Mucosa of gallbladder (tissue), 1 donor: ENCODE data around the gene RAB6C. TPM values are rescaled to one million over a fixed set of nuclear protein-coding genes. Genes with fewer than 3 reads are reported as not detected.
"Not testable (repeated sequence)": the region's sequence is repeated elsewhere in the genome, so short reads cannot be mapped to it uniquely, and the experiment has no call there.

Experiments
- DNase-seq: peaks from one replicate; pipeline ENCODE4 v3.0.0-alpha.2; 2020; ENCODE audit warnings: low spot score
- total RNA-seq: library from RNA; stranded (reverse); gene quantifications from one replicate; pipeline ENCODE4 v1.2.1, GENCODE V29; 2021
- donor health status: DM: no; HTN: no; CAD: no.

The RAB6C gene
- total RNA-seq = 0.23 TPM

DNA sequence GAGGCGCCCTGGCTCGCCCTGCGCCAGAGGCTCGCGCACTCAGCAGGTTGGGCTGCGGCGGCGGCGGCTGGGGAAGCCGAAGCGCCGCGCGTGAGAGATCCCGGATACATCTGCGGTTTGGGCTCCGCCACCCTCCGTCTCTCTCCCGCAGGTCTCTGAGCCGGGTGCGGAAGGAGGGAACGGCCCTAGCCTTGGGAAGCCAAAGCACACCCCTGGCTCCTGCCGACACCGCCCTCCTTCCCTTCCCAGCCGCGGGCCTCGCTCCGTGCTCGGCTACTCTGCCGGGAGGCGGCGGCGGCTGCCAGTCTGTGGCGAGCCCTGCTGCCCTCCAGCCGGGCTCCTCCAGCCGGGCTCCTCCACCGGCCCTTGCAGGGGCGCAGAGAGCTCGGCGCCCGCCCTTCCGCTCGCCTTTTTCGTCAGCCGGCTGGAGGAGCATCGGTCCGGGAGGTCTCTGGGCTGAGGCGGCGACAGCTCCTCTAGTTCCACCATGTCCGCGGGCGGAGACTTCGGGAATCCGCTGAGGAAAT is at the start of gene RAB6C:
Gene RAB6C, plus strand, starts transcription at position 38 of the 527 bp plus-strand sequence. Its CDS starts 450 bp downstream, at position 488.
- peak; percentile 10 for DNase-seq

GRCh38 chr2:129930451-129930850 is 49.0 kb upstream of the RAB6C start:
- no peak for DNase-seq

GRCh38 chr2:129933387-129933786 is 46.1 kb upstream of the RAB6C start:
- not testable (repeated sequence) for DNase-seq

GRCh38 chr2:129934044-129934822 is 45.2 kb upstream of the RAB6C start:
- no peak for DNase-seq

GRCh38 chr2:129935118-129935517 is 44.3 kb upstream of the RAB6C start:
- DNase-seq = no peak

DNA sequence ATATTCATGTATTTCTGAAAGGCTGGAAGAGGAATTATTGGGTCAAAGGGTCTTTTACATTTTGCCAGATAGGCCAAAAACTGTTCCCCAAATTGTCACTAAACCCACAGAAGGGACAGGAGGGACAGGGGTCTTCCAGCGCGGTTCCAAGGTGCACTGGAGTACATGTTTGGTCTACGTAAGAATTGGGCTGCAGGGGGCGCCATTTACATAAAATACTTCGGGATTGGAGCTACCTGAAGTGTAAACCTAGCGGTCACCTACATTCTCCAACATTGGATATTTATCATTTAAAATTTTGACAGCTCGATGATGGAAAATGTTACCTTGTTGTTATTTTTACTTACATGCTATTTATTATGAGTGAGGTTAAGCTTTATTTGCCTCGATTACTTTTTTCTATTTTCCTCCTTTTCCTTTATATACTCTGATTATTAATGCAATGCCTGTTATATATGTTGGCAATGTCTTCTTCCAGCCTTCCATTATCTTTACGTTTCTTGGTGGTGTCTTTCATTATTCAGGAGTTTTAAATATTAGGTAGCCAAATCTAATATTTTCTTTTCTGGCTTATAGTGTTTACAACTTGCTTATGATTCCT is 43.0 kb upstream of the RAB6C start:
- DNase-seq = no peak

GRCh38 chr2:129938850-129939471 is 40.5 kb upstream of the RAB6C start:
- not testable (repeated sequence) for DNase-seq

DNA sequence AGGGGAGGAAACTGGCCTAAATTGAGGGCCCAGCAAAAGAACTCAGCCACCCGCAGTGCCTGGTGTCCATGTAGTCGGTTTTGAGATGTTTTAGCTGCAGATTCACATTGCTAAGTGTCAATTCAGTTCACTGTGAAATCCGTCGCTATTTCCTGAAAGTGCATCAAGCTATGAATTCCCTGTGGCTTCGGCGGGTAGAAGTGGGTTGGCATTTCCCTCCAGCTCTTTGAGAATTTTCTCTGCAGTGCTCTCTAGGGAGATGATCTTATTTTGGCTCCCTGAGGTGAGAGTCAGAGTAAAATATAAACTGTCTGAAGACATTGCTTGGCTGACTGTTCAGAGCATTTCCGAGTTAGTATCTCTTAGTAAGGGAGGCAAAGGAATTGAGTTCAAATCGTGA is 36.0 kb upstream of the RAB6C start:
- DNase-seq = not testable (repeated sequence)

DNA sequence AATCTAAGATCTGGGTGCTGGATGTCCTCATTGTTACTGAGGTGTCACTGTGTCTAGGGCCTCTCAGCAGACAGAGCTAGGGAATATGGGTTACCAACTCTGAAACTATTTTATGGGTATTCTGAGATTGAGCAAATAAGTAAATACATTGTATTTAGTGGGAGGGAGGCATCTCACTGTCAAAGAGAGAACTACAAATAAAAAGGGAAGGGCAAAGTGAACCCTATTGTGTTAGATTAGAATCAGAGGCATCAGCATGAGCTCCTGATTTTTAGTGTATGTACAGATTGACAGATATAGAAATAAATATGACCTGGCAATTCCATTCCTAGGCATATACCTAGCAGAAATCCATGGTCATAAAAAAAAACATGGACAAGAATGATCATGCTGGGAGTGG is 33.9 kb upstream of the RAB6C start:
- DNase-seq = no peak

- DNase-seq = not testable (repeated sequence)
Observed at GRCh38 chr2:129947712-129948111, 31.8 kb upstream of the RAB6C start.

DNA sequence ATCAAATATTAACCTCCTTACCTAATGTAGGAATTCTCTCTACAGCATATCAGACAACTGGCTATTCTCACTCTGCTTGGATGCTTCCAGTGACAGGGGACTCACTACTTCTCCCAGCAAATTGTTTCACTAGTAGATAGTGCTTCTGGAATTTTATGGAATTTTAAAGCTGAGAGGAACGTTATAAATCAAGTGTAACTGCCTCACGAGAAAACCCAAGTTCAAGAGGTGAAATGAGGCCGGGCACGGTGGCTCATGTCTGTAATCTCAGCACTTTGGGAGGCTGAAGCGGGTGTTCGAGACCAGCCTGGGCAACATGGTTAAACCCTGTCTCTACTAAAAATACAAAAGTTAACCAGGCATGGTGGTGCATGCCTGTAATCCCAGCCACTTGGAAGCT is 23.3 kb upstream of the RAB6C start:
- DNase-seq = not testable (repeated sequence)

- no peak for DNase-seq
Observed at GRCh38 chr2:129957891-129958290, 21.6 kb upstream of the RAB6C start.

- DNase-seq = not testable (repeated sequence)
Observed at GRCh38 chr2:129958736-129959135, 20.7 kb upstream of the RAB6C start.

DNA sequence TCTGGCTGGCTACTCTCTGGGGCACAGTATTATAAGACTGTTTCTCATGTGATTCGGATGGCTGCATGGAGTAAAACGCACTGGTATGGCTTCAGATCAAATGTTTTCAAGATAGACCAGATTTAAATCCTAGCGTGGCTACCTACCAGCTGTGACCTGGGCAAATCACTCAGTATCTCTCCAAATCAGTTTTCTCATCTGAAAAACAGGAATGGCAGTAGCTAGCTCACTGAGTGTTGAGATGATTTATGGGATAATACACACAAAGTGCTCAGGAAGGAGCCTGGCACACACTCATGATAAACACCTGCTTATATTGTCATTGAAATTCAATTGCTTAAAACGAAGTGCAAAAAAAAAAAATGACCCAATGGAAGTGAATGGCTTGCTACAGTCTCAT is 10.9 kb upstream of the RAB6C start:
- DNase-seq = not testable (repeated sequence)

- no peak for DNase-seq
Observed at GRCh38 chr2:129975016-129975774, 4.3 kb upstream of the RAB6C start.

GRCh38 chr2:129976969-129977368 is 2.5 kb upstream of the RAB6C start:
- not testable (repeated sequence) for DNase-seq

DNA sequence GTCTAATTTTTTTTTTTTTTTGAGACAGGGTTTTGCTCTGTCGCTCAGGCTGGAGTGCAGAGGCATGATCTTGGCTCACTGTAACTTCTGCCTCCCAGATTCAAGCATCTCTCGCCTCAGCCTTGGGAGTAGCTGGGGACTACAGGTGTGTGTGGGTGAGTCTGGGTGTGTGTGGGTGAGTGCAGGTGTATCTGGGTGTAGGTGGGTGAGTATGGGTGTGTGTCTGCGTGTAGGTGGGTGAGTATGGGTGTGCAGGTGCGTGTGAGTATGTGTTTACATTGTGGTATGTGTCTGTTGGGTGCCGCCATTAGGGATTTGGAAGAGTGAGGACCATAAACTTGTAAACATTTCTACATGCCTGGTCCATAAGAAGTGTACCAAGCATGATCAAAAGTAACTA is 1.5 kb upstream of the RAB6C start:
- no peak for DNase-seq

DNA sequence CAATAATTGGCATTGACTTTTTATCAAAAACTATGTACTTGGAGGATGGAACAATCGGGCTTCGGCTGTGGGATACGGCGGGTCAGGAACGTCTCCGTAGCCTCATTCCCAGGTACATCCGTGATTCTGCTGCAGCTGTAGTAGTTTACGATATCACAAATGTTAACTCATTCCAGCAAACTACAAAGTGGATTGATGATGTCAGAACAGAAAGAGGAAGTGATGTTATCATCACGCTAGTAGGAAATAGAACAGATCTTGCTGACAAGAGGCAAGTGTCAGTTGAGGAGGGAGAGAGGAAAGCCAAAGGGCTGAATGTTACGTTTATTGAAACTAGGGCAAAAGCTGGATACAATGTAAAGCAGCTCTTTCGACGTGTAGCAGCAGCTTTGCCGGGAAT is 780 bp downstream of the RAB6C start:
- not testable (repeated sequence) for DNase-seq

GRCh38 chr2:129981689-129982088 is 2.2 kb downstream of the RAB6C start:
- DNase-seq = not testable (repeated sequence)

DNA sequence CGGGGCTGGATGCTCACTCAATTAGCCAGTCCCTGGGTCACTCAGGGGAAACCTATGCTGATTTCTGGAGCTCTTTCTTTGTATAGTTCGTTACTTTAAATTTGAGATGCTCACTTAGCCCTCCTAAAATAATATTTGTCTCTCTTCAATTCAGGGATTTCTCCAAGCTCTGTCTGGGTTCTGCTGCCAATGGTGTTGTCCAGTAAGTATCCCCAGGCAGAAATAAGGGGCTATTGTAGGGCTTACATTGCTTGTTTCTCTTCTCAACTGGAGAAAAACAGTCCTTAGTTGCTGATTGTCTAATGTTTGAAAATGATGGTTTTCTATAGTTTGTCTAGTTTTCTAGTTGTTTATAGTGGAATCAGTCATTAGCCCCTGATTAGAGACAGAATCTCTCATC is 5.0 kb downstream of the RAB6C start:
- no peak for DNase-seq

DNA sequence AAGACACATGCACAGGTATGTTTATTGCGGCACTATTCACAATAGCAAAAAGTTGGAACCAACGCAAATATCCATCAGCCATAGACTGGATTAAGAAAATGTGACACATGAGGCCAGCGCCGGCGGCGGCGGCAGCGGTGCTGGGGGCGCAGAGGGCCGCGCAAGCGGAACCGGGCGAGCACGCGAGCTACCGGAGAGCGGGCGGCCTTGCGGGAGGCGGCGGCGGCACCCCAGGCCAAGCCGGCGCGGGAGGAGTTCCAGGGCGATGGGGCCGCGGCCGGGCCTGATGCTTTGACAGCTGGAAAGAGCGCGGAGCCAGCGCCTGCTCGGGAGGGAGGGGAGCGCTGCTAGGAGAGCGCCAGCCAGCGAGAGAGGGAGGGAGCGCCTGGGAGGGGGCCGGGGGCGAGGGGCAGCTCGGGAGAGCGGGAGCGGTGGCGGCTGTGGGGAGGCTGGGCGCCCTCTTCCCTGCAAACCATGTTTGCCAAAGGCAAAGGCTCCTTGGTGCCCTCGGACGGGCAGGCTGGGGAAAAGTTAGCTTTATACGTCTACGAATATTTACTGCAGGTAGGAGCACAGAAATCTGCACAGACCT is 13.0 kb downstream of the RAB6C start:
- not testable (repeated sequence) for DNase-seq
